Activated CD8-positive, alpha-beta memory T cell treated with anti-CD3 and anti-CD28 coated beads, Interleukin-2, amount 50 U/mL, for 1 hour (primary cell): ENCODE data around the gene STX2.
"Not testable (repeated sequence)": the region's sequence is repeated elsewhere in the genome, so short reads cannot be mapped to it uniquely, and the experiment has no call there.

ENCODE experiments used
- DNase-seq: peaks from one replicate; pipeline ENCODE4 v3.0.0-alpha.2; 2020; ENCODE audit errors: extremely low read depth

Gene STX2

DNA sequence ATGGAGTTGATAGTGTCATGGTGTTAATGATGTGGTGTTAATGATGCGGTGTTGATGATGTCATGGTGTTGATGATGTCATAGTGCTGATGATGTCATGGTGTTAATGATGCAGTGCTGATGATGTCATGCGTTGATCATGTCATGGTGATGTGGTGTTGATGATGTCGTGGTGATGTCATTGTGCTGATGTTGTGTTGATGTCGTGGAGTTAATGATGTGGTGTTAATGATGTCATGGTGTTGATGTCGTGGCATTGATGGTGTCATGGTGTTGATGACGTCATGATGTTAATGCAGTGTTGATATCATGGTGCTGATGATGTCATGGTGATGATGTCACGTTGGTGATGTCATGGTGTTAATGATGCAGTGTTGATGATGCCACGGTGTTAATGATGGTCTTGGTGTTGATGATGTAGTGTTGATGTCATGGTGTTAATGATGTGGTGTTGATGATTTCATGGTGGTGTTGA, 73.8 kb downstream of the STX2 start:
- DNase-seq, result no peak

DNA sequence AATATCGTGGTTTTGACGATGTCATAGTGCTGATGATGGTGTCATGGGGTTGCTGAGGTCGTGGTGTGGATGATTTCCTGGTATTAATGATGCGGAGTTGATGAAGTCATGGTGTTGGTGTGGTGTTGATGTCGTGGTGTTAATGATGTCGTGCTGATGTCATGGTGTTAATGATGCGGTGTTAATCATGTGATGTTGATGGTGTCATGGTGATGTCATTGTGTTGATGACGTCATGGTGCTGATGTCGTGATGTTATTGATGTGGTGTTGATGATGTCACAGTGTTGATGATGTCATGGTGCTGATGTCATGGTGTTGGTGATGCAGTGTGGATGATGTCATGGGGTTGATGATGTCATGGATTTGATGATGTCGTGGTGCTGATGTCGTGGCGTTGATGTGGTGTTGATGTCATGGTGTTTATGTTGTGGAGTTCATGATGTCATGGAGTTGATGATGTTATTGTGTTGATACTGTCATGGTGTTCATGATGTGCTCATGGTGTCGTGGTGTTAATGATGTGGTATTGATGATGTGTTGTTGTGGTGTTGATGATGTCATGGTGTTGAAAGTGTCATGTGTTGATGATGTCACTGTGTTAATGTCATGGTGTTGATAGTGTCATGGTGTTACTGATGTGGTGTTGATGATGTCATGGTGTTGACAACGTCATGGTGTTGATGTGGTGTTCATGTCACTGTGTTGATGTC, 74.4 kb downstream of the STX2 start:
- DNase-seq, result no peak

DNA sequence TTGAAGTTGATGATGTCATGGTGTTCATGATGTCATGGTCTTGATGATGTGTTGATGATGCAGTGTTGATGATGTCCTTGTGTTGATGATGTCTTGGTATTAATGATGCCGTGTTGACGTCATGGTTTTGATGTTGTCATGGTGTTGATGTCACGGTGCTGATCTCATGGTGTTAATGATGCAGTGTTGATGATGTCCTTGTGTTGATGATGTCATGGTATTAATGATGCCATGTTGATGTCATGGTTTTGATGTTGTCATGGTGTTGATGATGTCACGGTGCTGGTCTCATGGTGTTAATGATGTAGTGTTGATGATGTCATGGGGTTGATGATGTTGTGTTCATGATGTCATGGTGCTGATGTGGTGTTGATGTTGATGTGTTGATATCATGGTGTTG, 75.0 kb downstream of the STX2 start:
- DNase-seq, result no peak

DNA sequence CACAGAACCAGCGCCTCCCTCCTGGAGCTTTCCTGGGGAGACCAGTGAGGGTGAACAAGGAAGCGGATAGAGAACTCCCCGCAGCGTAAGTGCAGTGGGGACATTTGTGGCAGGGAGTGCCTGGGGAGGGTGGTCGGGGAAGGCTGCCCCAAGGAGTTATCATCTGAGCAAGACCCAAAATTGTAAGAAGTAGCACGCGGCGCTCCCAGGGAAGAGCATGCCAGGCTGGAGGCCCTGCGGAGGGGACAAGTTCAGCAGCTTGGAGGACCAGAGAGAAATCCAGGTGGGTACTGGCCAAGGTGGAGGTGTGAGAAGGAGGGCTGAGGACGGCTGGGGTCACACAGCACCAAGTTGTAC, 76.8 kb downstream of the STX2 start:
- no peak for DNase-seq

DNA sequence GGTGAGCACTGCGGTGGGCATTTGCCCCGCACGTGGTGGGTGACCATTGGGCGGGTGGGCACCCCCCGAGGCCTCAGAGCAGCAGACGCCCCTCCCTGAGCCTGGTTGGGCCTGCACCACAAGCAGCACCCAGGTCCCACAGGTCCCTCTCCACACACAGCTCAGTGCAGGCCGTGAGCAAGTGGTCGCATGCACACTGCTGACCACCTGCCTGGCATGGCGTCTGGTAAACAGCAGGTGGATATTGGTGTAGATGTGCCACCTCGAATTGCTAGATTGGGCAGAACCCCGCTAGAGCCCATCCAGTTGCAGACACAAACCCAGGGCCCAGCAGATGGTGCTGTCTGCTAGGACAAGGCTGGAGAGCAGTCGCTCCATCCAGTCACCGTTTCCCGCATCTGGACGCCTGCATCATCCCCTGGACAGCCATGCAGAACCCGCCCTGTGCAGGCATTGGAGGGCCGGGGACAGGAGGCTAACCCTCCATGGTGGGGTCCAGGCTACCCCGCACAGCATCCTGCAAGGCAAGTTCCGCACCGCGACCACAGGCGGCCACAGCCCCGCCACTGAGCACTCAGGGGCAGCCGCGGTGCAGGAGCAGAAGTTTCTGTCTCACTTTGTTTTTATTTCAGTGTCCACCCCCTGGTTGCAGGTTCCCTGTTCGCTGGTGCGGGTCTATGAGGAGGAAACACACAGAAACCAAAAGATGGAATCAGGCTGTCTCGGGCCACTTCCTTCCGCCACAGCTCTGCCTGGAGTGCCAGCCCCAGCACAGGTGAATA, 77.3 kb downstream of the STX2 start:
- no peak for DNase-seq

DNA sequence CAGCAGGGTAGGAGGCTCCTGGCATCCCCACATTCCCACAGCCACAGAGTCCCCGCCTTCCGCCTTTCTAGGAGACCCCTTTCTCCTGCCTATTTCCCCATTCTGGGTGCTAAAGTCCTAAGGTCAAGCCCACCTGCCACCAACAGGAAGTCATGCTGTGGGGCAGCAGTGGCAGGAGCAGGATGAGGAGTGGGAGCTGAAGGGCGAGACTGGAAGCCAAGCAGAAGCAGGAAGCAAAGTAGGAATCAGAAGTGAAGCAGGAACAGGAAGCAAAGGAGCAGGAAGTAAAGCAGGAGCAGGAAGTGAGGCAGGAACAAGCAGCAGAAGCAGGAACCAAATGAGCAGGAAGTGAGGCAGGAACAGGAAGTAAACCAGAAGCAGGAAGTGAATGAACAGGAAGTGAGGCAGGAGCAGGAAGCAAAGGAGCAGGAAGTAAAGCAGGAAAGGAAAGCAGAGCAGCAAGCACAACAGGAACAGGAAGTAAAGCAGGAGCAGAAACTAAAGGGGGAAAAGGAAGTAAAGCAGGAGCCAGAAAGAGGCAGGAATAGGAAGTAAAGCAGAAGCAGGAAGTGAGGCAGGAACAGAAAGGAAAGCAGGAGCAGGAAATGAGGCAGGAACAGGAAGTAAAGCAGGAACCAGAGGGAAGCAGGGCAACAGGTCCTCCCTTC, 84.7 kb downstream of the STX2 start:
- no peak for DNase-seq

DNA sequence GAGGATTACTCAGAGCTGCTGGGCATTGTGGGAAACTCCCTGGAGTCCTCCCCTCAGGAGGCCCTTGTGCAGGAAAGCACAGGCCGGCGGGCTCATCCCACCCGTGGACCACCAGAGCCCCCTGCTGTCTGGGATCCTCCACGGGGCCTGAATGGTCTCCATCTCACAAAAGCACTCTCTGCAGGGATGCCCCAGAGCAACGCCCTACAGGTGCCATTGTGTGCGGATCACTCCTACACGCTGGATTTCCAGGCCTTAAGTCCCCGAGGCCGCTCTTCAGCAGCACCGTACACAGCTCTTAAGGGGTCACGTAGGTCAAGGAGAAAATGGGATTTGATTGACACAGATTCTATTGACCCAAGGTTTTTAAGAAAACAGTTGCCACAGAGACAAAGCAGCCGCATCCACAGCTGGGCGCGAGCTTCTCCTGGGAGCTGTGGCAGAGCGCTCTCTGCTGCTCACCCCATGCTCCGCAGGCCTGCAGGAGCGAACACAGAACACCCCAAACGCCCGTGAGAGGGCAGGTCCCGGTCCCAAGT, 86.3 kb downstream of the STX2 start:
- no peak for DNase-seq

DNA sequence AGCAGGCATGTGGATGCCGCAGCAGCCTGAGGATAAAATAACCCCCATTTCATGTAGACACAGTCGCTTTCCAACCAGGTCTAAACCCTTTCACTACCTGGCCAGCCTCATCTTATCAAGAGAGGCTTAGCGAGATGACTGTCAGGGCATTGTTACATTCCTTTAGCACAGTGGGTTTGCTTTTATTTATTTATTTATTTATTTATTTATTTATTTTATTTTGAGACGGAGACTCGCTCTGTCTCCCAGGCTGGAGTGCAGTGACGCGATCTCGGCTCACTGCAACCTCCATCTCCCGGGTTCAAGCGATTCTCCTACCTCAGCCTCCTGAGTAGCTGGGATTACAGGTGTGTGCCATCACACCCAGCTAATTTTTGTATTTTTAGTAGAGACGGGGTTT, 87.0 kb downstream of the STX2 start:
- DNase-seq, result not testable (repeated sequence)

DNA sequence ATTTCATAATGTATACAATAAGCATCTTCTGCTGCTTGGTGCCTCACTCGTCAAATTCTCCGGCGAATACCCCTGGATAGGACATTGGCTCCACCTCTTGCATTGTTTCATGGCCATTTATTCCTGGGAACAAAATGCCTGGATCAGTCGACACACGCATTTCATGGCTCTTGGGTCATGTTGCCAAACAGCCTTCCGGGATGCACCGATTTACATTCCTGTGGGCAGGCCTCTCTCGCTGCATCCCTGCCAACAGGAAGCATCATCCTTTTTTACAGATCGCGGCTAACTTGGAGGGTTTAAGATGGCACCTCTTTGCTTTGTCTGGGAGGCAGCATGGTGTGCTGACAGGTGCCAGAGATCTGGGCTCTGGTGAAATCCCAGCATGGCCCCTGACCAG, 90.3 kb downstream of the STX2 start:
- DNase-seq, result no peak

DNA sequence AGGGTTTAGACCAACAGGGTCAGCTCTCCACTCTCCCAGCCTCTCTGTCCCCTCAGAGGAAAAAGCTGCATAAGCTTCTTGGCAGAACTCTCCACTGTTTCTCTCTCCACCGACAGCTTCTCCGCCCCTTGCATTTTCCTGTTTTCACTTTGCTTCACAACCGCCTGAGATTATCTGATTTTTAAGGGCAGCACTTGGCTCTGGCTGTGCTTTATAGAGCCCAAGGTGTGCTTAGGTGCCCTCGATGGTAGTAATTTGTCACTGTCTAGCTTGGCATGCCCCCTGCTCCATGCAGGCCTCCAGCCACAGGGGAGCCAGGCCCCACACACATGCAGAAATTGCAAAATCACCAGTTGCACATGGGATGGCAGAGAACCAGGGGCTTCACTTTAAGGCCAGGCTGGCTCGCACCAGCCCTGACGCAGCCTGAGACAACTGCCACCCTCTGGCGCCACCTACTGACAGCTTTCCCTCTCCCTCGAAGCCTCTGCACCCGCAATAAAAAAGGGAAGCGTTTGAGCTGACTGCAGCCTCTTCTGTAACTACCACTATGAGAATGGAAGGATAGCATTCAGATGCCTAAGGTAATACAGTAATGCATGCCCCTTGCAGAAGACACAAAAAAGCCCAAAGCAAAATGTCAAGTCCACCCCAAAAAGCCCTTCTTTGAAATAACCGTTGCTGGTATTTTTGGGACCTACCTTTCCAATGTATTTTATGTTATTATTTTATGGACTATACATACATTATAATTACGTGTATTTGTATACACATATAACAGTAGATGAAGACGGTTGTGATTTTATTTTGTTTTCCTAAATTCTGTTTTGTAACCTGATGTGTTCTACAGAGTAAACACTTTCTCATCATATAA, 90.9 kb downstream of the STX2 start:
- peak; percentile 18 for DNase-seq

DNA sequence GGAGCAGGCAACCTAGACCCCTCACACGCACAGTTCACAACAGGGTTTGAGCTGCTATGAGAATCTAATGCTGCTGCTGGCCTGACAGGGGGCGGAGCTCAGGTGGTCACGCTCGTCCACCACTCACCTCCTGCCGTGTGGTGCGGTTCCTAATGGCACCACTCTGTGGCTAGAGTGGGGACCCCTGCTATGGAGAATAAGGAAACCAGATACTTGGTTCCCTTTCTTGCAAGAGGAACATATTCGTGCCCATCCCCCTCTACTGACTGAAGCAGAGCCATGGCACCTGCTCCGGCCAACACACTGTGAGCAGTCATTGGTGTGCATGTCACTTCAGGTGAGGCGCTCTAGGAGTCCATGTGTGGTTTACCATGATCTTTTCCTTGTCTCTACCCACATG, 92.5 kb downstream of the STX2 start:
- no peak for DNase-seq

DNA sequence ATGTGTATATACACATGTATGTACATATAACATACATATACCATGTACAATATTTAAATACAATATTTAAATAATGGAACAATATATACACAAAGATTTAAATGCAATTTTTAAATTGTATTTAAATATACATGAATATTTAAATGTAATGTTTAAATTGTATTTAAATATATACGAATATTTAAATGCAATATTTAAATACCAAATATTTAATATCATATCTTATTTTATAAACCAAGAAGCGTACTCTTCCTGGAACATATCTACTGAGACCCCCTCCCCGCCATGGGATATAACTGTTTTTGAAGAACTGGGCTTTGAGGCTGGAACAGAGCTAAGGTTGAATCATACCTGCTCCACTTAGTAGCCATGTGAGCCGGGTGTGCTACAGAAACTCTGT, 93.1 kb downstream of the STX2 start:
- DNase-seq, result no peak

DNA sequence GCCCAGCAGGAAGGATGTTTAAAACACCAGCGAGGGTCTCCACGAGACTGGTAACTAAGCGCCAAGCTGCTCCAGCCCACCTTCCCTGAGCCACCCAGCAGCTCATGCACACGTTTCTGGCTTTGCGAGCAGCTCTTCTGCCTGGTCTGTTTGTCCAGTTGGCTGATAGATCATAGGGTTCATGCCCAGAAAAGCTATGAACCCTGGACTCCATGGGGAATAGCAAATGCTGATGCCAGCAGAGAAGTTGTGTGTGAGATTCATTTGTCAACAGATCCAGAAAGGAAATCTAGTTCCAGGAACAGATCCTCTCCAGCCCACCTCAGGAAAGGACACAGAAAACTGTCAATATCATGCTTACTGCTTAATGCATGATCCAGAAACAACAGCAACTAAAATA, 94.8 kb downstream of the STX2 start:
- DNase-seq, result no peak

DNA sequence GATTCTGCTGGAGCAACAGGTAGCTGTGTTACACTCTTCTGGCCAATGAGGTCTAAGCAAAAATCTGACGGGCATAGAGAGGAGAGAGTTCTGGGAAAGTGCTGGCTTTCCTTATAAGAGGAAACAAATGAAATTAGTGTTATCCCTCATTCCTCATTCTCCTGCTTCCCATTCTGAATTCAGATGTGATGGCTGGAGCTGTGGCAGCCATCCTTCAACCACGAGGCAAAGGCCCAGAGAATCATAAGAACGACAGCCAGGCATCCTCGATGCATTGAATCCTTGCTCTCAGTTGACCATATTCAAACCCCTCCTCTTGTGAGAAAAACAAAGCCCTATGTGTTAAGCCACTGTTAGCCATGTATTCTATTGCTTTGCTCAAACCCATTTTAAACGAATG, 95.4 kb downstream of the STX2 start:
- no peak for DNase-seq

DNA sequence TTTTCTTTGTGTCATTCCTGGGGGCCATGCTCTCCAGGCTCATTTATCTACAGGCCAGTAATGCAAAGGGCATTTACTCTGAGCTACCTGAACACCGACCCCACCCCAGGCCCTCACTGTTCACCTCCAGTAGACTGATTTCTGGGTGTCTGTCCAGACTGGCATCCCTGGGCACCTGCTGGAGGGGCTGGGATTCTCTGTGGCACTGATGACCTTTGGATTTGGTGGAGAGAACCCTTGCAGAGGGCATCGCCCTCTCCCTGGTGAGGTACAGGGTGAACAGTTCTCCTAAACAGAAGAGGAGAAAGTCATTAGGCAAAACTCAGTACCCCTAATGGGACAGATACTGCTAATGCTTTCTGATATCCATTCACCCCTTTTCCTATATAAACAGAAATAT, 95.9 kb downstream of the STX2 start:
- no peak for DNase-seq

DNA sequence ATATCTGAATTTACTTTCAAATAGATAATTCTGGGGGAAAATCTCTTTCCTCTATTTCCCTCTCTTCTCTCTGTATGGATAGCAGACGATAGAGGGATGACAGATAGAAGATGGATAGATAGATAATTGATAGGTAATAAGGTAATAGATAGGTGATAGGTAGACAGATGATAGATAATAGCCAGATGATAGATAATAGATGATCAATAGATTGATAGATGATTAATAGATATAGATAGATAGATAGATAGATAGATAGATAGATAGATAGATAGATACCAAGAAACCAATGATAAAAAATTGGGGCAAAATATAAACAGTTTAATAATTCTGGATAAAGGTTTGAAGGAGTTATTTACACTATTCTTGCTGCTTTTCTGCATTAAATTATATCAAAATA, 96.3 kb downstream of the STX2 start:
- no peak for DNase-seq

DNA sequence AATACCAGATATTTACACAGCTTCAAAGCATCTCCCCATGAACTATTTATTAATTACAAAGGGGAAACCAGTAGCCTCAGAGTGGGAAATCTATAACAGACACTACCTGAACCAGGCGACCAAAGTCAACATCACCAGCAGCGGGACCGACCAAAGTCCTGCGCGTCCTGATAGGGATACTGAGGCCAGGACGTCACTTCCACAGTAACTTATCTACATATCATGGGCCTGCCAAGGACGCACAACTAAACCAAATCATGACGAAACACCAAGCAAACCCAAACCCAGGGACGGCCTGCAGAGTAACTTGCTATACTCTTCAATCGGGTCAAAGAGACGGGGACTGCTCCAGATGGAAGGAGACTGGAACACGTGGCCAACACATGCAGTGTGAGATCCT, 96.9 kb downstream of the STX2 start:
- no peak for DNase-seq
